GM21367 (cell line): ENCODE data around the gene CMBL.
A peak's percentile ranks its signal among the peaks of the same experiment; 100 is the strongest.
"Not testable (repeated sequence)": the region's sequence is repeated elsewhere in the genome, so short reads cannot be mapped to it uniquely, and the experiment has no call there.

Experiments used
- ATAC-seq: cut with Tn5 transposase; IDR thresholded peaks from one replicate; pipeline ENCODE4 v1.9.1; 2021; ENCODE audit not compliant: unreplicated experiment

CMBL gene

DNA sequence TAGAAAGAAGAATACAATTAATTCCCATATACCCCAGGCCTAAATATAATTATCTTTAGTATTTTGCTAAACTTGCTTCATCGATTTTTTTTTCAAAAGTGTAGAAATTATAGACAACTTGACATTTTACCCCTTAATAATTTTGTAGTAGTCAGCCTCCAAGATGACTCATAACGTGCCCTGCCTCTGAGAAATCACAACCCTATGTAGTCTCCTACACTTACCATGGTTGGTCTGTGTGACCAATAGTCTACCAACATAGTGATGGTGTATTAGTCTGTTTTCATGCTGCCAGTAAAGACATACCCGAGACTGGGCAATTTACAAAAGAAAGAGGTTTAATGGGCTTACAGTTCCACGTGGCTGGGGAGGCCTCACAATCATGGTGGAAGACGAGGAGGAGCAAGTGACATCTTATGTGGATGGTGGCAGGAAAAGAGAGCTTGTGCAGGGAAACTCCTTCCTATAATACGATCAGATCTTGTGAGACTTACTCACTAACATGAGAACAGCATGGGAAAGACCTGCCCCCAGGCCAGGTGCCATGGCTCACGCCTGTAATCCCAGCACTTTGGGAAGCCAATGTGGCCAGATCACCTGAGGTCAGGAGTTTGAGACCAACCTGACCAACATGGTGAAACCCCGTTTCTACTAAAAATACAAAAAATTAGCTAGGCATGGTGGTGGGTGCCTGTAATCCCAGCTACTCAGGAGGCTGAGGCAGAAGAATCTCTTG lies 3.3 kb upstream of the CMBL start:
- ATAC-seq, result not testable (repeated sequence)

- no peak for ATAC-seq
Measured at GRCh38 chr5:10310066-10310779, 2.5 kb upstream of the CMBL start.

DNA sequence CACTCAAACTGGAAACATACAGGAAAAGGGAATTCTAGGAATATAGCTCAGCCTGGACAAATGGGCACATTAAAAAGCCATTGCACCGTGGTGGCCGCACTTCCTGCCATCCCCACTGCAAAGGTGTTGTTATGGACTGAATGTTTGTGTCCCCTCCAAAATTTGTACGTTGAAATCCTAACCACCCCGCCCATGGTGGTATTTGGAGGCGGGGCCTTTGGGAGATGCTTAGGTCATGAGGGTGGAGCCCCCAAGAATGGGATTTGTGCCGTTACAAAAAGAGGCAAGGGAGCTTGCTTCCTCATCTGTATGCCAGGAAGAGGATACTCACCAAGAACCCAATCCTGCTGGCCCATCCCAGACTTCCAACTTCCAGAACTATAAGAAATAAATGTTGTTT lies 1.1 kb upstream of the CMBL start:
- no peak for ATAC-seq

- no peak for ATAC-seq
Measured at GRCh38 chr5:10306806-10307205, 896 bp downstream of the CMBL start.

DNA sequence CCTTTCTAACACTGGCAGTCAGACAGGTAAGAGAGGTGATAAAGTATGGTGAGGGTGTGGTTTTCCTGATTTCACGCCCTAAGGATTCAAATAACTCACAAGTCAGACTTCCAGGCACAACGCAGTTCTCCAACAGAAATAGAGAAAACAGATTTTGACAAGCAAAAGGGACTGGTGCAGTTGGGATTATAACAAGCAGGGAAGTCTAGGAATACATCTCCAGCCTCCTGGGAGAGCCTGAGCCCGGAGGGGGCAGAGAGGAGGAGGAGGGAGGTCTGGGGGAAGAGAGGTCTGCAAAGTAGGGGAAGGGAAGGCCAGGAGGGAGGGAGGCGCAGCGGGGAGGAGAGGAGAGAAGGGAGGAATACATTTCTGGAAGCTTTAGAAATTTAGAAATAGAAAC lies 1.6 kb downstream of the CMBL start:
- ATAC-seq, result no peak

GRCh38 chr5:10304932-10305331 lies 2.8 kb downstream of the CMBL start:
- ATAC-seq, result no peak

GRCh38 chr5:10303699-10304170 lies 4.0 kb downstream of the CMBL start:
- no peak for ATAC-seq

DNA sequence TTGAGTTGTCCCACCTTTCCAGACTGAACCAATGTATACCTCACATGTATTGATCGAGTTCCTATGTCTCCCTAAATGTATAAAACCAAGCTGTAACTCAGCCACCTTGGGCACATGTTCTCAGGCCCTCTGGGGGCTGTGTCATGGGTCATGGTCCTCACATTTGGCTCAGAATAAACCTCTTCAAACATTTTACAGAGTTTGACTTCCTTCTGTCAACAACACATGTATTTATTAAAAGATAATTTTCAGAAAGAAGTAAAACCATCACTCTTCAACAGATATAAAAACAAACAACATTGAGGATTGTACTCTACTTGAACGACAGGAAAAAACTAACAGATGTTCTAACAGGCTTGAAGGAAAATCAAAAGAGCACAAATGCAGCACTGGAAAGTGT lies 4.5 kb downstream of the CMBL start:
- no peak for ATAC-seq

DNA sequence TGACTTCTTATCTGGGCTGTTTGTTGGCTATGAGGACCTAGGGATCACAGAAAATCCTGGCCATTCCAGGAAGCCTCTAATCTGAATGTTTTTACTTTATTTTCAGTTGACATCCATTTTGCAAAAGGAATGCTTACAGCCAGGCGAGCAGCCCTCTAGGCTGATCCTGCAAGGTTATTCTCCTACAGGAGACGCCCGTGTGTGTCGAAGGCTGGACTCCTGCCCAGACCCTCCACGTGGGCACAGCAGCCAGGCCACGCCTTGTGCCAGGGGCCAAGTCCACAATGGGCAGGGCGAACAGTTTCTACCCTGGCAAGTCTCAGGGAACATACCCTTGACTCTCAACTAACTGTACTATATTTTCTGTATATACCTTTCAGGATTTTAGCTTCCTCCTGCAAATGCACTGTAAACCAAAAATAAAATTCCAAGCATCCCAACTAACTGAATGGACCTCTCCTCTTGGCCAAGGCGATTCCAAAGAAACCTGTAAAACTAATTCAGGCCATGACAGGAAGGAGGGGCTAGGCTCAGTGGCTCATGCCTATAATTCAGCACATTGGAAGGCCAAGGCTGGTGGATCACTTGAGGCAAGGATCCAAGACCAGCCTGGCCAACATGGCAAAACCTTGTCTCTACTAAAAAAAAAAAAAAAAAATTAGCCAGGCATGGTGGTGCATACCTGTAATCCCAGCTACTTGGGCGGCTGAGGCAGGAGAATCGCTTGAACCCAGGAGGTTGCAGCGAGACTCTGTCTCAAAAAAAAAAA lies 5.7 kb downstream of the CMBL start:
- ATAC-seq, result no peak

DNA sequence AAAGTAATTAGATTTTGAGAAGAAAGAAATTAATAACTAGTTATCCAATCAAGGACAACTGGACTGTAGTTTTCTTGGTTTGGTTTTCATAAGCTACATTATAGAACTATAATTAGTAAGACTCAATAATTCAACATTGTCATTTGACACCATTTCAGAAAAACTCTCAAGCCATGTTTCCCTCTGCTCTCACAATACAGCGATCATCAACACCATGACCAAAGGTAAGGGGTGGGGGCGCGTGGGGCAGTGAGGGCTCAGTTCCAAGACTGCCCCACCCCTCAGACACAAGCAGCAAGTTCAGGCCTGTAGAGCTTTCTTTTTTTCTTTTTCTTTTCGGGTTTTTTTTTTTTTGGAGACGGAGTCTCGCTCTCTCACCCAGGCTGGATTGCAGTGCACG lies 6.4 kb downstream of the CMBL start:
- no peak for ATAC-seq

- ATAC-seq, result no peak
Measured at GRCh38 chr5:10300246-10300645, 7.5 kb downstream of the CMBL start.

- ATAC-seq, result no peak
Measured at GRCh38 chr5:10297646-10298204, 10.0 kb downstream of the CMBL start.

GRCh38 chr5:10295619-10296326 lies 11.9 kb downstream of the CMBL start:
- no peak for ATAC-seq

GRCh38 chr5:10293907-10294662 lies 13.6 kb downstream of the CMBL start:
- no peak for ATAC-seq

DNA sequence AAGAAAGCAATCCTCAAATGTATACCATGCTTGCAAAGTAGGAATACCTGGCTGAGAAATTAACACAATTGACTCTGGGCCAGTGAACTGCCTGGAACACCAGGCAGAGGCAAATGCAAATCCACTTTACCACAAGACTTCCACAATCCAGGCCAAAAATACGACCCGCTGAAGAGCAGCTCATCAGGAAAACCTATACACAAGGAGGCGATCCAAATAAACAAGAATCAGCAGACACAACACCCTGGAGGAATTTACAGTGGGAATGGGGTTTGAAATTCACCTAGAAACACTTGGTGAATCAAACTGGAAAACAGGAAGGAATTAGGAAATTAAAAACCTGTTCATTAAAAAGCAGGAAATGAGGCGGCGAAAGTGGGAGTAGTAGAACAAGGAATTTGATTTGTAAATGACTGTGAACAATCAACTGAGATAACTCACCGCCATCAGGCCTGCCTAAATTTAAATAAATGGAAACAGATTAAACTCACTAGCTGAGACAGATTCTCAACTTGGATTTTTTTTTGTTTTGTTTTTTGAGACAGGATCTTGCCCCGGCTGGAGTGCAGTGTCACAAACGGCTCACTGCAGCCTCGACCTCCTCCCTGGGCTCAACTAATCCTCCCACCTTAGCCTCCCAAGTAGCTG lies 15.9 kb downstream of the CMBL start:
- no peak for ATAC-seq

DNA sequence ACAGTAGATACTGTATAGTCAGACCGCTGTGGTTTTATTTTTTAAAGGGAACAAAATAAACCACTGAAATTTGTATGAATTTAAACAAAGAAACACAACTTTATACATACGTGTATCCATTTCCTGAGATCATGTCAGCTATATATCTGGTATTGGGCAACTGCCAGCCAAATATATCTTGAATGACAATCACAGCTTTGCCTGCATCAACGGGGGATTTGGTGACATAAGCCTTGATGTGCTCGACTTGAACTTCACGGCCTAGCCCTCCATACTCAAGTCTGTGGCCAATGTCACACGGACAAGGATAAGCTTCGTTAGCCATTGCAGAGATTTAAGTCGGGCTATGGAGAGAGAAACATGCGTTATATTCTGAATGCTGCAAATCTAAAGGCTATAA lies 17.3 kb downstream of the CMBL start:
- ATAC-seq, result no peak

DNA sequence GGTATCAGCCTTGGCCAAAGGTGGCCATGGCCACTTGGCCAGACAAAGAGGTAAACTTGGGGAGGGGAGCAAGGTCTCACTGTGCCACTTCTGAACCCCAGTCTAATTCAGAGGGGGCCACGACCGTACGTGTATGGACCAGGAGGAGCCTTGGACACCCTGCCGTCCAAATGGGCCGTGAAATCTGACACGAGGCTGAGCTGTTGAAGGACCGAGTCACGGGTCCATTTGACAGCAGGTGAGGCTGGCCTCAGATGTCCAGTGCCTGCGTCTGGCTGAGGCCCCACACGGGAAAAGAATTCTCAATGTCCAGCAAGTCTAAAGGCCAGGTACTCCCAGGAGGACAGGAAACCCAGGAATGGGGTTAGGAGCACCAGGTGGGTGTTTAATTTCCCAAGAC lies 17.7 kb downstream of the CMBL start:
- ATAC-seq, result no peak

GRCh38 chr5:10289353-10289752 lies 18.3 kb downstream of the CMBL start:
- no peak for ATAC-seq

- ATAC-seq, result peak; percentile 46
Measured at GRCh38 chr5:10288592-10289219, 19.0 kb downstream of the CMBL start.
